ENCODE results near the gene CARS1.

CARS1 gene

DNA sequence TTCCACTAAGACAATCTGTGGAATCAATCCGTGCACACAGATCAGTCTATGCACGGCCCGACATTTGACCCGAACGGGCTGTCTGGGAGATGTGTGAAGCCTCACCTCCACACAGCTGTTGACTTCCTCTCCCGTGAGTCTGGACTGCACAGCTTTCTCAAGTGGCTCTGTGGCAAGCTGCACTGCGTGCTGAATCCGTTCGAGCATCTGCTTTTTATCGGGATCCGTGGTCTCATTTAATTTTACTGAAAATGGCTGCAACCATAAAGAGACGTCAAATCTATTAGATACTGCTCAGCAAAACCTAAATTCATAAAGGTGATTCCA lies 19.3 kb downstream of the CARS1 start:
- DNase-seq (ENCODE audit: low read depth) = no peak

DNA sequence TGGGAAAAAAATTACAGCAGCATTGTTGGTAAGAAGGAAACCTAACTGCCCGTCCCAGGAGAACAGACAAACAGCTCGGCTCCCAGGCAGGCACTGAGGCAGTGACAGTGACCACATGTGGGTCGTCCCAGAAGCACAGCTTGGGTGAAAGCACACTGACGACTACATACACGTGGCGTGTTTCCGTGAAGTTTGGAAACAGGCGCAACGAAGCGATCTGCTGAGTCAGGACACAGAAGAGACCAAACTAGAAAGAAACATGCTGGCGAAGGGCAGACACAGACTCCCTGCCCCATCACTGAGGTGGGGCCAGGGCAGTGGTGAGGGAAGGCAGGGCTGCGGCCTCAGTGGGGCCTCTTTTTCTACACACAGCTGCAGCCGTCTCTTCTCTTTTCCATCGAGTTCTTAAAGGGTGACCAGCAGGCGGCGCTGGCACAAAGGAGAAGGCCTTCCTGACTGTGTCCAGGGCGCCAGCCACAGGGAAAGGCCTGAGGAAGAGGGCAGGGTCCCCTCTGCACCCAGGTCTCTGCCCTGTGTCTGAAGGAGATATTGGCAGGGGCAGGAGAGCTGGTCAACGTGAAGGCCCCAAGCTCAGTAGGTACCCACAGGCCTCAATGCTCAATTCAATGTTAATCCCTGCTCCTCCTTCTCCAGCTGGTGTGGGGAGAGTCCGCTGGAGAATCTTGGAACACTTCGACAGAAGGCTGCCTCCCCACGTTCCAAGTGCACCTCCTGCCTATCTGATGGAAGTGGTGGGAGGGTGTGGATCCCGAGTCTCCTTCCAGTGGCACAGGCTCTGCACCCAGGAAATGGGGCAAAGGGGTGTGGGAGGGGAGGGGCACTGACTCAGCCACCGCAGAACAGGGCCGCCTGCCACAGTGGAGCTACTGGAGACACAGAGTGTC lies 19.9 kb downstream of the CARS1 start:
- peak; percentile 15 for DNase-seq (ENCODE audit: low read depth)

DNA sequence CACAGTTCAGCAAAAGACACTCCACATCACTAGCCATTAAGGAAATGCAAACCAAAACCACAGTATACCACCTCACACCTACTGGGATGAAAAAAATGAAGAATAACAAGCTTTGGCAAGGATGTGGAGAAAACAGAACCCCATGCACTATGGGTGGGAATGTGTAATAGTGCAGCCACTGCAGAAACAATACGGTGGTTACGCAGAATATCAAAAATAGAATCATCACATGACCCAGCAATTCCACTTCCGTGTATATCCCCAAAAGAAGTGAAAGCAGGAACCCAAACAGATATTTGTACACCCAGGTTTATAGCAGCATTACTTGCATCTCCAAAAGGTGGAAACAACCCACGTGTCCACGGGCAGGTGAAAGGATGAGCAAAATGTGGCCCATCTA lies 20.8 kb downstream of the CARS1 start:
- DNase-seq (ENCODE audit: low read depth) = no peak

DNA sequence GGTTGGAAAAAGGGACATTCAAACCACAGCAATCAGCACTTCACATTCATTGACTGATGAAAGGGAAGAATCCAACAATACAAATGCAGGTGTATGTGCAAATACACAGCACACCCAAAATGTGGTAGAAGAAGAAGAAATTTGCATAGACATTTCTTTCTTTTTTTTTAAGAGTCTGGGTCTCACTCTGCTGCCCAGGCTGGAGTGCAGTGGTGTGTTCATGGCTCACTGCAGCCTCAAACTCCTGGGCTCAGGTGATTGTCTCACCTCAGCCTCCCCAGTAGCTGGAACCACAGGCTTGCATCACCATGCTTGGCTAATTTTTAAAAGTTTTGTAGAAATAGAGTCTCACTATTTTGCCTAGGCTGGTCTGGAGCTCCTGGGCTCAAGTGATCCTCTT lies 21.9 kb downstream of the CARS1 start:
- DNase-seq (ENCODE audit: low read depth) = no peak

DNA sequence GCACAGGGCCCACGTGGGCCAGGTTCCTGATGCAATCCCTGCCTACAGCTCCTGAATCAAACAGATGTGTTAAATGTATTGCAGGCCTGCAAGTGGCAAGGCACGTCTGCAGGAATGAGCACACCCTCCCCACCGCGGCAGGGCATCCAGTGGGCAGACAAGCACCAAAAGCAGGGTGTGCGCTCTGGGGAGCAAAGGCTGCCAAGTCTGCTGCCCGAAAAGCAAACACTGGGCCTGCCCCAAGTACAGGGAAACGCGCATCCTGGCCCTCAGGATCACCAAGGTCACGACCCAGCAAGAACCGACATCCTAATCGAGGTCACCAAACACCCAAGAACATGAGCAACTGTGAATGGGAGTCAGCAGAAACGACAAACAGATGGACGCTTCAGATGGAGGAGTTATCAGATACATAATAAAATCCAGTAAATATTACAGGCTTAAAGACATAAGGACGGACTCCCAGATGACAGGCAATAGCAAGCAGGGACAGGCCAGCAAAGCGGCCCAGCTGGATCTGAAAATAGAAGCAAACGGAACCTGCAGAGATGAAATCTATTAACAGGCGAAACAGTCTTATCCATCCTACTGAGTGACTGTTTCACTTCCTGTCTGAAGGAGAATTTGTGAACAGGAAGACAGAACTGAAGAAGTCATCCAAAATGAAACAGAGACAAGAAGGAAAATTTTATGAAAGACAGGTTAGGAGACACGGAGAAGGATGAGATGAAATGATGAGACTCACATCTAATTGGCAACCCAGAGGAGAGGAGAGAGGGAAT lies 26.7 kb downstream of the CARS1 start:
- no peak for DNase-seq (ENCODE audit: low read depth)

DNA sequence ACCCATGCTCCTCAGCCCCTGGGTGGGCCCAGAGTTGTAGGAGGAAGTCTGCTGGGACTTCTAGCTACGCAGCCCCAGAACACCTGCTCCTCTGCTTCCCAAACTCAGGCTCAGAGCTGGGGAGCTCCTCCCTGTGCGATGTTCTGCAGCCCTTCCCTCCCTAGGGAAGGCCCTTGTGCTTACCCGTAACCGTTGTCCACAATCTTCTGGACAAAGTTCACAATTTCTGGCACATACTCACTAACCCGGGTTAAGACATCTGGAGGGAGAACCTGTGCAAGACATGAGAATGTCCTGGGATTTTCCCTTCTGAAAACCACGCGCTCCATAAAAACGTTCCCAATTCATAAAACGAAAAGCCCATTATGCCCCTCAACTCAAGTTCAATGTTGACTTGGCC lies 28.4 kb downstream of the CARS1 start:
- no peak for DNase-seq (ENCODE audit: low read depth)

DNA sequence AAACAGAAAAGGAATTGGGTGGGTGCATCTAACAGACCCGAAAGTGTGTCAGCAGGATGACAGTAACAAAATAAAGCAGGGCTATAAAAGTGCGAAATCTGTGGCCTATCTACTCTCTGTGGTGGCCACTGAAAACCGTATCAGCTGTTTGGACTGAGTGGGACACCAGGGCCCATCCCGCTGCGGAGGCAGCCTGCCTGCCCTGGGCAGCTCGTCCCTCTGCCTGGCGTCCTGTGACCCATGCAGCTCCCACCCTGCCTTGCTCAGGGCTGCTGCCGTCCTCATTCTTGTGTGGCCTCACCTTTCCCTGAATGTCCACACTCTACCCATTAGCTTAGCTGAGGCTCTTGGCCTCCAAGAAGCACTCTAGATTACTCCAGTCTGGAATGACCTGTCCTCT lies 30.4 kb downstream of the CARS1 start:
- no peak for DNase-seq (ENCODE audit: low read depth)

DNA sequence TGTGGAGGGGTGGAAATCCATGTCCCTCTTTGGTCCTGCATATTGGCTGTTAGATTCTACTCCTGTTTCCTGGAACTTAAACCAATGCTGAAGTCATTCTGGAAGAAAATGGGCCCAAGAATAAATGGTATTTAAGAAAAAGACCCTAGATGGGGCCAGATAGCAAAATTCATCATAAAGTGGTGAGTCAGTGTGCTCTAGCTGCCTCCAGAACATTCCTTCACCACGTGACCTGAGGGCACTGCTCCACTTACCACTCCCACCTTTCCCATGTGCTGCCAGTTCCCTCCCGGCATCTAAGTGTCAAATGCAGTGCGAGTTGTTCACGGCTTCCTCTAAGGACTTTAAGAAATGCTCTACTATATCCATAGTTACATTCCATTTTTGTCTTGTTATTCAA lies 34.2 kb downstream of the CARS1 start:
- no peak for DNase-seq (ENCODE audit: low read depth)

DNA sequence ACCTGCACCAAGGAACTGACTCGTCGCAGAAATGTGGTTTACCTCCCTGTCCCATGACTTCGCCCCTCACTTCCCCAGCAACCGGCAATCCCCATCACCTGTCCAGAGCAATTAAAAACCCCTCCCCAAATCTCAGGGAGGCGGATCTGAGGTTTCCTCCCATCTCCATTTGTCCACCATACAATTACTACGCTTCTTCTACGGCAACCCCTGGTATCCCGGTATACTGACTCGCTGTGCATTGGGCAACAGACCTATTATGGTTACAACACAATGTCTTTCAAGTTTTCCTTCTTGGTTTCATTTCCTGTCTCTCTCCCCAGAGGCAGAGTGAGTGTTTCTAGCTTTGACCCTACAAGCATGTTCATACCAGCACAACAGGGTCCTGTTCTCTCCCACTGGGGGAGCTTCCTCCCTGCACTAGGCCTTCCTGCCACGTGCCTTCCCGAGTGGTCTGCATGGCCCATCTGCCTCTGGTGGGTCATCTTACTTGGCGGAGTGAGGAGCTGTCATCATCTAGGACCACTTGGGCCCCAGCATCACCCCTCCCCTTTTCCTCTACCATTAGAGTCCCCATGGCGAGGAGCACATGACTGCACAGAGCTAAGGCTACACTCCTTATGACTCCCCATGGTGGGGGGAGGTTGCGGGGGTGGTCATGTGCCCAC lies 34.8 kb downstream of the CARS1 start:
- DNase-seq (ENCODE audit: low read depth) = no peak

DNA sequence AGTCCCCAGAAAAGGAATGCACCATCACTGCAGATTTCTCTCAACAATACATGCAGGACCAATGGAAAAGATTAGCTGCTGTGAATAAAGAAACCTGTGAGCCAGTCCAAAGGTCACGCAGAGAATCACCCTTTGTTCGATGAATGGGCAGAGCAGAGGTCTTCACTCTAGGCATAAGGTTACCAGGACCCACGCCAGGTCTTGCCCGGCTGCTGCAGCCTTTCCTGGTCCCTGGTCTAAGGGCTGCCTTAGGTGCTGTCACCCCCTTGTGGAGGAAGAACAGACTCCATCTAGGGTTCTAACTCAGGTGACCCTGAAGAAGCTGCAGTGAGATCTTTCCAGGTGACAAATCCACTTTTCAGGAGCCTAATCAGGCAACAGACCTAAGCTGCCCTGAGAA lies 36.1 kb downstream of the CARS1 start:
- DNase-seq (ENCODE audit: low read depth) = no peak

DNA sequence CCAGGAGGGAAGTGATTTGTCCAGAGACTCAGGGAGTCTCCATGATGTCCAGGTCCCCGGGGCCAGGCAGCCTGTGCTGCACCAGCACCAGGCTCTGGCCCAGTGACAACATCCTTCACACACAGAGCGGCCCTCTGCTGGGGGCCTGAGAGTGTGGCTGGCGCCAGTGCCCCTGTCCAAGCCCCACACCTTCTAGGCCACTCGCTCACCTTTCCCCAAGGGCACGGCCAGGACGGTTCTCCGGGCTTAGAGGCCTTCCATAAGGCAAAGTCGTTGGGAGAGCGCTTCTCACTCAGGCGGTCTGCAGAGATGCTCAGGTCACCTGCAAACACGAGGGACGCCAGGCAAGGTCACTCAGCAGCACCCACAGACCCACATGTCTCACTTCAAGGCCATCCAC lies 37.2 kb downstream of the CARS1 start:
- DNase-seq (ENCODE audit: low read depth) = no peak

DNA sequence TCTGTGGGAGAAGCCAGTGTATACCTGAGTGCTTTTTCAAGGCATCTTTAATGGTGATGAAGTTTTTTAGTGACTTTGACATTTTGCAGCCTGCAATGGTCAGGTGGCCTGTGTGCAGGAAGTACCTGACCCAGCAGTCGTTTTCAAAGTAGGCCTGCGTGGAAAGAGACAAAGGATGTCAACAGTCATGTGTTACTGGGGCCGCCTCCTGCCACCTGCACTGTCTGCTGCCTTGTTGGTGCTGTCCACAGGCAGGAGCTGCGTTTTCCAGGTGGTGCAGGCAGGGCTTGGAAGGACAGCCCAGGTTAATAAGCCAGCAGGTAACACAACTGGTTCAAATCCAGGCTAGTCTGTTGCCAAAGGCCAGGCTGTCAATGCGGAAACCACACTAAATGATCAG lies 38.6 kb downstream of the CARS1 start:
- DNase-seq (ENCODE audit: low read depth) = no peak

DNA sequence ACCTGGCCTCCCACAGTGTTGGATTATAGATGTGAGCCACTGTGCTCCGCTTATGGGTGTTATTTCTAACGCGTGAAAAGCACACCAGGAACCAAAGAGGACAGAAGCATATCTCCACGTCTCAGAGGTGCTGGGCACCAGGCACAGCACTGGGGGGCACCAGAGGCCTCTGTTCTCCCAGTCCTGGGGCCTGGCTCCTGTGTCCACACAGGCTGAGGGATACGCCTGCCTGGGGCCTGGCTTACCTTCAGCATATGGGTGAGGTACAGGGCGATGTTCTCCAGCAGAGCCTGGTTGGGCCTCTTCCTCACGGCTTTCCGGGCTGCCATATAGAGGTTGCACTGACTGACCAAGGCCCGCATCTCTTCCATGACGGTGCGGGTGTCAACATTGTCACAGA lies 40.4 kb downstream of the CARS1 start:
- DNase-seq (ENCODE audit: low read depth) = no peak

DNA sequence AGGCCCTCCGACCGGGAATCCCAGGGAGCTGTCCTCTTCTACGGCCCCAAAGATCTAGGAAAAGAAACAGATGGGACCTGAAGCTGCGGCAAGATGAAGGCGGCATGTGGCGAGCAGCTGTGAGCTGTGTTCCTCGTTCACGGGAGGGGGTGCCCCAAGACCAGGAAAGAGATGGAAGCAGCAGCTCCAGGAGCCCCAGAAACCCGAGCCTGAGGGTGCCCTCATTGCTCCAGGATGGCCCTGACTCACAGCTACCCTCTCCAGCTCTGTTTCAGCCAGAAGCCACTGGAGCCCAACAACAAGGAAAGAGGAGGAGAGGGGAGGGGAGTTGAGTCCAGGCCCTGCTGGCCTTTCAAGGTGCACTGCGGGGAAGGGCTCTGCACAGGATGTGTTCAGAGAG lies 41.4 kb downstream of the CARS1 start:
- no peak for DNase-seq (ENCODE audit: low read depth)

DNA sequence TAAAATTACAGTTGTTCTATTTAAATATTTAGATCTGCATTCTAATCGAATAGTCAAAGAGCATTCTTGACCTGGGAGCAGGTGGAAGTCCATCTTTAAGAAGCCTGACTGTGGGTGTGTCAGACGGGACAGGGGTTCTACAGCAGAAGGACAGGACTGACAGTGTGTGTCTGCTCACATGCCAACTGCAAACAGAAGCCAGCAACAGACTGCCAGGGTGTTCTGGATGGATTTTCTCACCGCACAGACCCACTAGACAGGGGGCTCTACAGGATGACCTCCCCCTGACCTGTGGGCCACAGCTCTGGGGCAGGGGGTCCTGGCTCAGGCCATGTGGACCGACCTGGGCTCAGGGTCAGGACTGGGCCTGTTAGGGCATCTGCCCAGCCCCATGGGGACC lies 42.3 kb downstream of the CARS1 start:
- no peak for DNase-seq (ENCODE audit: low read depth)

DNA sequence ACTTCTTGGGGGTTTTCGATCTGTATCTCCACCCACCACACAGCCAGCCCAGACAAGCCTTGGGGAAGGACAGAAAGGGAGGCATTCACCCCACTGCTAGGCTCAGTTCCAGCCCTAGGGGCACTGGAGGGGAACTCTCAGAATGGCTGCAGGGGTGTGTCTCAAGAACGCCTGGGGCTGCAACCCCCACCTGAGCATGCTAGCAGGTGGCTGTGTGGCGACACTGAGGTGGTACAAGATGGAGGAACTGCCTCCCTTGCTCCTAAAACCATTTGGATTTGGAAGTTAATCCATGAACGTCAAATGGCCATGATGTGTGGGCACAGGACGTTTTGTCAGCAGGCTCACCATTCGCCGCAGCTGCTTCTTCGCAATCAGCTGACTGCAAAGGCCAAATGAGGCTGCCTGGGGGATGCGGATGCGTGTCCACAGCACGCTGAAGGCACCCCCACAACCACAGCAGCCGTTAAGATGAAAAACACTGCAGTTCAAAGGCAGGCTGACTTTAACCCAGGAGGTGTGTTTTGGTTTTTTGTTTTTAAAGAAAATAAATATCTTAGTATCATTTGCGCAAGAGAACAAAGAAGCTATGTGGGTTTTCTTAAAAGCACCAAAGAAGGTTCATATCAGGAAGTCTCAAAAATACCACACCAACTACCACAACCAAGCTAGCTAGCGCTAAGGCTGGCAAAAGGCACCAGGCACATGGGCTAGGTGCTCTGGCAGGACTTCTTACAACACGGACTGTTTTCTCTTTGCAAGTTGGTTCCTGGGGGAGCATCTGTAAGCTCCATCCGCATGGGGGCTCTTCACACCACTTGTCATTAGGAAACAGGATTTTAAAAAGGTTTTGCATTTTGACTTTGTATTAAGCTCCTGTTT lies 42.9 kb downstream of the CARS1 start:
- peak; percentile 65 for DNase-seq (ENCODE audit: low read depth)

DNA sequence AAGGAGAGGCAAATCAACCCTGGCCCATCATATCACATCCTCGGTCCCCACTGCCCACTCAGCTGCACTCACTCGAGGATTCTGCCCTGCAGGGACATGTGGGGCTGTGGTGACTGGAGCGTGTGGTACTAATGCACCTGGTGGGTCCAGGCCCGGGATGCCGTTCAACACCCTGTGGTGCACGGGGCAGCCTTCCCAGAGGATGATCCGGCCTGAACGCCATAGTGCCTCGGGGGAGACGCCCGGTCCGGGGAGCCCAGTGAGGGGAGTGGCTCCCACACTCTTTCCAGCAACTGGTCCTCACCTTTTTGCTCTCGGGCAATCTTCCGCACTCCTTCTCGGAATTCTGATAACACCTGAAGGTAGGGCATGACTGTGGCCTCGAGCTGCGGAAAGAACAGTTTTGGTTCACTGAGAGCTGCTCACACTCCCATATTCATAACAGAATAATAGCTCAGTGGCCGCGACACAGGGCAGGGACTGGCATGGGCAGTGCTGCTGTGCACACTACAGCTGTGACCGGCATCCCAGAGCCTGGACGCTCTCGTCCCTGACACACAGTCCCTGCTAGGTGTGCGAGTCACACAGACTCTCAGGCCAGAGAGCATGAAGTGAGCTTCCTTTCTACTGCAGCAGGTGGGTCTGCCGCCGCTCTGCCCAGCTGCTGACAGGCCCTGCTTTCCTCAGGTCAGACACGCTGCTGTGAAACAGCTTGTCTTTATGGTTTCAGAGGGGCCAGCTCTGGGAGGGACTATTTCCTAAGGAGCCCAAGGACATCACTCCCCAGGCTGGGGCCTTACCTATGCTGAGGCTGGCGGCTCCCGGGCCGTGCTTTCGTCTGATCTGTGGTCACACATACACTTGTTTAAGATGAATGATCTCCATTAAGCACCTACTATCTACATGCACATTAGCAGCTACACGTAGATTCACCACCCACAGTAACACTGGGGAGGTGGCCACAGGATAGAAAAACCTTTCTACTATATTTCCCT lies 45.0 kb downstream of the CARS1 start:
- no peak for DNase-seq (ENCODE audit: low read depth)

DNA sequence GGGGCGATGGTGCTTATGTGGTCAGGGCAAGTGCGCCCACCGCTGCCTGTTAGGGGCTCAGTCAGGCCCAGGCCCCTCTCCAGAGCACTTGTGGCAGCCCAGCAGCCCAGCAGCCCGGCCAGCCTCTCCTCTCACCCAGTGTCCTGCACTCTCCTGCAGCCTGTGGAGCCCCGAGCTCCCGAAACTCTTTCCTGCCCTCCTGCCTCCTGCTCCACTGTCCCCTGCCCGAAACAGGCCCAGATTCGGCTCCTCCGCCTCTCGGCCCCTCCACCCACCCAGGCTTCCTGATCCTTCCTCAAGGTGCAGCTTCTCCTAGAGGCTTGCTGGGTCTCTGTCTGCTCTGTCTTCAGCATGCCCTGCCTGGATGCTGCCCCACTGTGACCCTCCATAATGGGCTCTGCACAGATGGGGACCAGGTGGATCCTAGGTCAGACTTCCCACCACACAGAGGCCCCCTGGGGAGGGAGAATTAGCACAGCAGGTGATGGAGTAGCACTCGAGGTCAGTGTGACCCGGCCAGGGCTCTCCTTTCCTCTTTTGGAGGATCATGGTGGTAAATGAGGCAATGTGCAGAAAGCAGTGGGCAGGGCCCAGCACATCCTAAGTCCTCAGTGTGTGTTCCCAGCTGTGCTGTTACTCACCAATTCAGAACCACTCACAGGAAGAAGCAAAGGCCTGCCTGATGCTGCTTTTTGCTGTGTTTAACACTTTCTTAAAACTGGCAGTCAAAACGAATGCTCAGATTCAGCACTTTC lies 46.5 kb downstream of the CARS1 start:
- no peak for DNase-seq (ENCODE audit: low read depth)

DNA sequence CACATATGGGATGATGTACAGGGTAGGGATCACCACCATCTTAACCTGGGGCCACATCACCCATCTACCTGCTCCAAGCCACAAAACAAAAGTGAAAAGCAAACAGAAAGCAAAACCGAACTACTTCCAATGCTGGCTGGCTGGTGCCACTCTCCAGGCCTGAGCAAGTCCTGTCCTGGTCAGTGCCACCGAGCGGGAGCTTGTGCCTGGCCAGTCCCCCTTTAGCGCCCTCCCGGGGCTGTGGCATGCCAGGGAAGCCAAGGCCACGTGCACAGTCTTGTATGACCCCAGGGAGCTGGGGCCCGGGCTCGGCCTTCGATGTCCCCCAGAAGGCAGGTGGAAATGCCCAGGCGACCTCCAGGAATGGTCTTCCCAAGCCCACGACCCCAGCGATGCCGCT lies 47.2 kb downstream of the CARS1 start:
- DNase-seq (ENCODE audit: low read depth) = no peak

DNA sequence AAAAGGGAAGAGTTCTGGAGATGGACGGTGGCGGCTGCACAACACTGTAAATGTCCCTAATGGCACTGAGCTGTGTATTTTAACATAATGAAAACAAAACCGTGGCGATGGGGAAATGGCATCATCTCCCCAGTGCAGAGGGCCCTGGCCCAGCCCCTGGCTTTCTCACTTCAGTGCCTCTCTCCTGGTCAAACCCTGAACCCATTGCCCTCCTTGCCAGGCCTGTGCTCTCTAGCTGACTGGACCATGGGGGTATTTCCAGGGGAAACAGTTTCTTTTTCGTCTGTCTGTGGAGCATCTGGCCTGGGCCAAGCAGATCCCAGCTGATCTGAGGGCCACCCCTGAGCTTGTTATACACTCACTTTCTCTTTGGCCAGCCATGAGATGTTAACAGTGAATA lies 47.7 kb downstream of the CARS1 start:
- DNase-seq (ENCODE audit: low read depth) = no peak
